MM.1S (cell line): ENCODE data around the gene KTN1.

ENCODE experiments used
- EZH2 ChIP-seq: fragments of 300-600 bp; sonication (generic); optimal IDR thresholded peaks from 2 replicates; pipeline ENCODE3; 2017; ENCODE audit warnings: low read depth, mild to moderate bottlenecking, antibody characterized with exemption, low read length, mixed read lengths
- TF ChIP-seq, protein P1 (sequence below): fragments of 300-600 bp; sonication (generic); IDR thresholded peaks from 2 replicates; pipeline ENCODE4 v1.5.1; 2016; ENCODE audit warnings: antibody characterized with exemption, low read length, mixed read lengths

GRCh38 chr14:55718551-55718950 is 138.5 kb downstream of the KTN1 start:
- no peak for TF ChIP-seq EZH2
- TF ChIP-seq, protein P1, sequence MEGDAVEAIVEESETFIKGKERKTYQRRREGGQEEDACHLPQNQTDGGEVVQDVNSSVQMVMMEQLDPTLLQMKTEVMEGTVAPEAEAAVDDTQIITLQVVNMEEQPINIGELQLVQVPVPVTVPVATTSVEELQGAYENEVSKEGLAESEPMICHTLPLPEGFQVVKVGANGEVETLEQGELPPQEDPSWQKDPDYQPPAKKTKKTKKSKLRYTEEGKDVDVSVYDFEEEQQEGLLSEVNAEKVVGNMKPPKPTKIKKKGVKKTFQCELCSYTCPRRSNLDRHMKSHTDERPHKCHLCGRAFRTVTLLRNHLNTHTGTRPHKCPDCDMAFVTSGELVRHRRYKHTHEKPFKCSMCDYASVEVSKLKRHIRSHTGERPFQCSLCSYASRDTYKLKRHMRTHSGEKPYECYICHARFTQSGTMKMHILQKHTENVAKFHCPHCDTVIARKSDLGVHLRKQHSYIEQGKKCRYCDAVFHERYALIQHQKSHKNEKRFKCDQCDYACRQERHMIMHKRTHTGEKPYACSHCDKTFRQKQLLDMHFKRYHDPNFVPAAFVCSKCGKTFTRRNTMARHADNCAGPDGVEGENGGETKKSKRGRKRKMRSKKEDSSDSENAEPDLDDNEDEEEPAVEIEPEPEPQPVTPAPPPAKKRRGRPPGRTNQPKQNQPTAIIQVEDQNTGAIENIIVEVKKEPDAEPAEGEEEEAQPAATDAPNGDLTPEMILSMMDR: no peak
